ENCODE measurements around the gene ACTN4.
"Not testable (repeated sequence)": the region's sequence is repeated elsewhere in the genome, so short reads cannot be mapped to it uniquely, and the experiment has no call there.

The ACTN4 gene

DNA sequence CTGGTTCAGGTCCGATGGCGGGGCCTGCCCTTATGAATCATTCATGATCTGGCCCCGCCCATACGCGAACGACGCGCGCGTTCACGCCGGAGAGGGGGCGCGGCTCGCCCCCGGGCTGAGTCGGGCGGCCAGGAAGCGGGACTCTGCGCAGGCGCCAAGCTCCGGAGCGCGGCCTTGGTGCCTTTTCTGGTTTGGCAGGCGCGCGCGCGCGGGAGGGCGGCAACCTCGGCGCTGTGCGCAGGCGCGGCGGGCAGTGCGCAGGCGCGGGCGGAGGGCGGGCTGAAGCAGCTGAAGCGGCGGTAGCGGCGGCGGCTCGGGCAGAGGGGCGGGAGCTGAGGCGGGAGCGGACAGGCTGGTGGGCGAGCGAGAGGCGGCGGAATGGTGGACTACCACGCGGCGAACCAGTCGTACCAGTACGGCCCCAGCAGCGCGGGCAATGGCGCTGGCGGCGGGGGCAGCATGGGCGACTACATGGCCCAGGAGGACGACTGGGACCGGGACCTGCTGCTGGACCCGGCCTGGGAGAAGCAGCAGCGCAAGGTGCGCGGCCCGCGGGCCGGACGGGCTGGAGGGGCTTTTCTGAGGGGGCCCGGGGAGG, at the start of gene ACTN4:
Gene ACTN4, plus strand, starts transcription at position 282 of the 598 bp plus-strand sequence. Its CDS starts 97 bp downstream, at position 379.
- Histone ChIP-seq H3K4me1 (ENCODE audit: control insufficient read depth, low read depth, low read length) (peaks cover 24% of the 10 kb centered on the region), H3K27me3 (ENCODE audit: control insufficient read depth, insufficient read depth, low read length) (no peaks in the 10 kb centered on the region), H3K9me3 (ENCODE audit: control insufficient read depth, low read depth, low read length) (no peaks in the 10 kb centered on the region), H3K4me3 (ENCODE audit: low read length) (peak within 1 kb of the TSS; percentile 96), H3K9ac (ENCODE audit: low read length) (peak within 1 kb of the TSS; percentile 94), H3K36me3 (ENCODE audit: control insufficient read depth, low read depth, low read length) (no peaks in the 10 kb centered on the region), H3K27ac (ENCODE audit: low read length) (peak within 1 kb of the TSS; percentile 57)

DNA sequence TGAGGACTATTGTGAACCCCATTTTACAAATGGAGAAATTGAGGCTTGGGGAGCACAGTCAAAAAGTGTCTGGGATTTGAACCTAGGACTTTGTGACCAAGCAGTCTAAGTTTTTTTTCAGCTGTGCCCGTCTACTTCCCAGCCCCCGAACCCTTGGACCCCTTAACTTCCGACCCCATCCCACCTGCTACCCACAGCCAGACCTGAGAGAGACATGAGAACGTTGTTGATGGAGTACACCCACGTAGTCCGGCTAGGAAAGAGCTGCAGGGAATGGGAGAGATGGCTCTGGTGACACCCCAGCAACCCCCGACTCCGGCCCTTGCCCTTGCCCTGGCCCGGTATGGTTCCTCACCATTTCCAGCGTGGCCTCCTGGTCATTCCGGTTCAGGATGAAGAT, 47.7 kb upstream of the ACTN4 start:
- Histone ChIP-seq H3K9me3 (ENCODE audit: control insufficient read depth, low read depth, low read length) (no peaks in the 10 kb centered on the region), H3K9ac (ENCODE audit: low read length) (no peak overlapping the region), H3K36me3 (ENCODE audit: control insufficient read depth, low read depth, low read length) (no peaks in the 10 kb centered on the region), H3K4me3 (ENCODE audit: low read length) (no peak overlapping the region), H3K27me3 (ENCODE audit: control insufficient read depth, insufficient read depth, low read length) (no peaks in the 10 kb centered on the region), H3K4me1 (ENCODE audit: control insufficient read depth, low read depth, low read length) (no peaks in the 10 kb centered on the region), H3K27ac (ENCODE audit: low read length) (no peak overlapping the region)

DNA sequence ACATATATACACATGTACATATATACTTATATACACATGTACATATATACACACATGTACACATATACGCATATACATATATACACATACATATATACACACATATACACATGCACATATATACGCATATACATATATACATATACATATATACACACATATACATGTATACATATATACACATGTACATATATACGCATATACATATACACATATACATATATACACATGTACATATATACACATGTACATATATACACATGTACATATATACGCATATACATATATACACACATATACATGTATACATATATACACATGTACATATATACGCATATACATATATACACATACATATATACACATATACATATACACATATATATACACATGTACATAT, 44.6 kb upstream of the ACTN4 start:
- not testable (repeated sequence) for H3K36me3 ChIP-seq (ENCODE audit: control insufficient read depth, low read depth, low read length); H3K9ac ChIP-seq (ENCODE audit: low read length); H3K4me1 ChIP-seq (ENCODE audit: control insufficient read depth, low read depth, low read length); H3K4me3 ChIP-seq (ENCODE audit: low read length); H3K27me3 ChIP-seq (ENCODE audit: control insufficient read depth, insufficient read depth, low read length); H3K27ac ChIP-seq (ENCODE audit: low read length); H3K9me3 ChIP-seq (ENCODE audit: control insufficient read depth, low read depth, low read length)

DNA sequence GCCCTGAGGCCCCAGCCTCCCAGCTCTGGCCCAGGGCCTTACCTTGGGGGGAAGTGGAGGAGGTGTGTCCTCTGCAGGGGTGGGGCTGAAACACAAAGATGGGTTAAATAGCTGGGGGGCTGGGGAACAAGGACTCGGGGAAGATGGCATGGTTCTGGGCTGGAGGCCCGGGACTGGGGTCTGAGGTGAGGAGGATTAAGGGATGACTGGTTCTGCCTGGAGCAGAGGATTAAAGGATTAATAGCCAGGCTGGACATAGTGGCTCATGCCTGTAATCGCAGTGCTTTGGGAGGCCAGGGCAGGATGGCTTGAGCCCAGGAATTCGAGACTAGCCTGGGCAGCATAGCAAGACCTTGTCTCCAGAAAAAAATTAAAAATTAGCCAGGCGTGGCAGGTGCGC, 41.3 kb upstream of the ACTN4 start:
- Histone ChIP-seq H3K36me3 (ENCODE audit: control insufficient read depth, low read depth, low read length) (no peaks in the 10 kb centered on the region), H3K27ac (ENCODE audit: low read length) (no peak overlapping the region), H3K9me3 (ENCODE audit: control insufficient read depth, low read depth, low read length) (no peaks in the 10 kb centered on the region), H3K4me3 (ENCODE audit: low read length) (no peak overlapping the region), H3K4me1 (ENCODE audit: control insufficient read depth, low read depth, low read length) (no peaks in the 10 kb centered on the region), H3K27me3 (ENCODE audit: control insufficient read depth, insufficient read depth, low read length) (no peaks in the 10 kb centered on the region), H3K9ac (ENCODE audit: low read length) (no peak overlapping the region)

DNA sequence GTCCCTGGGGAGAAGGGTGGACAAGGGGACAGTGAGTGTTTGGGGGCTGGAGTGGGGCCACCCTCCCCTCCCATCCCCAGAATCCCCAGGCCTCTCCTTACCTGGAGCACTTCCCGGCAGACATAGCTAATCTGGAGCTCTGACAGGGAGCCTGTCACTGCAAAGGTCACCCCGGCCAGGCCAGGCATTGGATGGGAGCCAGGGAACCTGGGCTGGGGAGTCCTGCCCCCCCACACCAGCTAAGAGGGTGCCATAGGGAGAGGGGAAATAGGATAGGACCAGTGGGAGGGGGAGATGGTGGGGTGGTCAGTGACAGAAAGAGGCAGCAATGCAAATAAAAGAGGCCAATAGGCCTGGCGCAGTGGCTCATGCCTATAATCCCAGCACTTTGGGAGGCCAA, 33.2 kb upstream of the ACTN4 start:
- Histone ChIP-seq H3K4me1 (ENCODE audit: control insufficient read depth, low read depth, low read length) (peaks cover 7% of the 10 kb centered on the region), H3K27me3 (ENCODE audit: control insufficient read depth, insufficient read depth, low read length) (no peaks in the 10 kb centered on the region)

DNA sequence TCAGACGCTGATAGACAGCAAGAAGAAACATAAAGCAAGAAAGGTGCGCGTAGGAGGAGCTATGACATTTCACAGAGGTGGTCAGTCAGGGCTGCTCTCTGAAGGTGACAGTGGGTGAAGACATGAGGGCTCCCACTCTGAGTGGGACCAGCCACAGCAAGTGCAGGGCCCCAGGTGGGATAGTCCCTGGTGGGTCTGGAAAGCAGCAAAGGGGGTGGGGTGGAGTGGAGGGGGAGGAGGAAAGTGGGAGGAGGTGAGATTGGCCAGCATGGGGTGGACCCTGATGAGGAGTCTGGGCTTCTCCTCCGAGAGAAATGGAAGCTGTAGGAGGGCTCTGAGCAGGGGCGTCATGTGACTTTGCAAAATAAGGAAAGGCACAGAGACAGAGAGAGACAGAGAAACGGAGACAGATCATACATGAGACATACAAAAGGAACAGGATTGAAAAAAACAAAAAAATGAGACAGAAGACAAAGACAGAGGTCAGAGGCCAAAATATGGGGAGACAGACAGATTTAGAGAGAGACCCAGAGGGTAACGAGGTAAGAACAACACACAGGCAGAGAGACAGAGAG, 32.4 kb upstream of the ACTN4 start:
- H3K36me3 ChIP-seq (ENCODE audit: control insufficient read depth, low read depth, low read length) = peaks cover under 1% of the 10 kb centered on the region
- no peaks in the 10 kb centered on the region for H3K27me3 ChIP-seq (ENCODE audit: control insufficient read depth, insufficient read depth, low read length)
- H3K9me3 ChIP-seq (ENCODE audit: control insufficient read depth, low read depth, low read length) = no peaks in the 10 kb centered on the region
- peaks cover 7% of the 10 kb centered on the region for H3K4me1 ChIP-seq (ENCODE audit: control insufficient read depth, low read depth, low read length)
- H3K27ac ChIP-seq (ENCODE audit: low read length) = no peak overlapping the region
- H3K4me3 ChIP-seq (ENCODE audit: low read length) = no peak overlapping the region
- H3K9ac ChIP-seq (ENCODE audit: low read length) = no peak overlapping the region

More for the DNA sequence above, 33.2 kb upstream of the ACTN4 start:
- Histone ChIP-seq H3K36me3 (ENCODE audit: control insufficient read depth, low read depth, low read length) (no peaks in the 10 kb centered on the region), H3K9ac (ENCODE audit: low read length) (no peak overlapping the region), H3K9me3 (ENCODE audit: control insufficient read depth, low read depth, low read length) (no peaks in the 10 kb centered on the region), H3K27ac (ENCODE audit: low read length) (no peak overlapping the region), H3K4me3 (ENCODE audit: low read length) (no peak overlapping the region)

DNA sequence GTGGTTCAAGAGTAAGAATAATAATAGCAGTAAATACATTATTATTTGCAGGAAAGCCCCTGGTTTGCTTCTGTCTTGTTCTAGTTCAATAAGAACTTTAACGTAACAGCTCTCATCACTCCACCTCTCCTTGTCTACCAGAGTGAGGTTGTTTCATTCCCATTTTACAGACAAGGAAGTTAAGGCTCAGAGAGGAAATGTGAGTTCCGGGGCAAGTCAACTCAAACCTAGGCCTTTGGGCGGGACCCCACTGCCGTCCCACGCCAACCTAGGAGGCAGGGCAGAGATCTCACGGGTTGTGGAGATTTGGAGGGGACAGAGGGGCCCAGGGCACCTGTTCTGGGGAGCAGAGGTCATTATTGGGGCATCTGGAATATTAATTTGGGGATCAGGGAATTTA, 31.2 kb upstream of the ACTN4 start:
- no peaks in the 10 kb centered on the region for H3K9me3 ChIP-seq (ENCODE audit: control insufficient read depth, low read depth, low read length)
- H3K4me3 ChIP-seq (ENCODE audit: low read length) = no peak overlapping the region
- no peaks in the 10 kb centered on the region for H3K27me3 ChIP-seq (ENCODE audit: control insufficient read depth, insufficient read depth, low read length)
- peaks cover 12% of the 10 kb centered on the region for H3K36me3 ChIP-seq (ENCODE audit: control insufficient read depth, low read depth, low read length)
- peaks cover 7% of the 10 kb centered on the region for H3K4me1 ChIP-seq (ENCODE audit: control insufficient read depth, low read depth, low read length)
- no peak overlapping the region for H3K9ac ChIP-seq (ENCODE audit: low read length)
- H3K27ac ChIP-seq (ENCODE audit: low read length) = no peak overlapping the region

DNA sequence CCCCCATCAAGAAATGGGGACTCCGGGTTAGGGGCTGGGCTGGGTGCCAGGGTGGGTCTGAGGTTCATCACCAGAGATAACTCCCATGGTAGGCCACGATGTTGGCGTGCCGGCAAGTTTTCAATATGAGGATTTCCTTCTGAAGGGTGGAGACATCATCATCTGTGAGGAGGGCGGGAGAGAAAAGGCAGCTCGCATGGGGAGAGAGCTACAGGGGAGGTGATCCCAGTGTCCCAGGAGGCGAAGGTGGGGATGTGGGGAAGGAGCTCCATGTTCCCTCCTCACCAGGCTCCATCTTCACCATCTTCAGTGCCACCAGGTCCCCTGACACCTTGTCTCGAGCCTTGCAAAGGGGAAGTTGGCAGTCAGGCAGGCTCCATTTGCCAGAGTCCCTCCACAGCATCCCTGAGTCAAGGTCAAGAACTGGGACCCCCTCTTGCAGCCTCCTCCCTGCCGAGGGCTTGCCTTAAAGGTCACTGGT, 30.1 kb upstream of the ACTN4 start:
- H3K36me3 ChIP-seq (ENCODE audit: control insufficient read depth, low read depth, low read length) = peaks cover 23% of the 10 kb centered on the region
- H3K9ac ChIP-seq (ENCODE audit: low read length) = no peak overlapping the region
- H3K4me3 ChIP-seq (ENCODE audit: low read length) = no peak overlapping the region
- H3K27ac ChIP-seq (ENCODE audit: low read length) = no peak overlapping the region
- H3K27me3 ChIP-seq (ENCODE audit: control insufficient read depth, insufficient read depth, low read length) = no peaks in the 10 kb centered on the region
- peaks cover 7% of the 10 kb centered on the region for H3K4me1 ChIP-seq (ENCODE audit: control insufficient read depth, low read depth, low read length)
- no peaks in the 10 kb centered on the region for H3K9me3 ChIP-seq (ENCODE audit: control insufficient read depth, low read depth, low read length)

DNA sequence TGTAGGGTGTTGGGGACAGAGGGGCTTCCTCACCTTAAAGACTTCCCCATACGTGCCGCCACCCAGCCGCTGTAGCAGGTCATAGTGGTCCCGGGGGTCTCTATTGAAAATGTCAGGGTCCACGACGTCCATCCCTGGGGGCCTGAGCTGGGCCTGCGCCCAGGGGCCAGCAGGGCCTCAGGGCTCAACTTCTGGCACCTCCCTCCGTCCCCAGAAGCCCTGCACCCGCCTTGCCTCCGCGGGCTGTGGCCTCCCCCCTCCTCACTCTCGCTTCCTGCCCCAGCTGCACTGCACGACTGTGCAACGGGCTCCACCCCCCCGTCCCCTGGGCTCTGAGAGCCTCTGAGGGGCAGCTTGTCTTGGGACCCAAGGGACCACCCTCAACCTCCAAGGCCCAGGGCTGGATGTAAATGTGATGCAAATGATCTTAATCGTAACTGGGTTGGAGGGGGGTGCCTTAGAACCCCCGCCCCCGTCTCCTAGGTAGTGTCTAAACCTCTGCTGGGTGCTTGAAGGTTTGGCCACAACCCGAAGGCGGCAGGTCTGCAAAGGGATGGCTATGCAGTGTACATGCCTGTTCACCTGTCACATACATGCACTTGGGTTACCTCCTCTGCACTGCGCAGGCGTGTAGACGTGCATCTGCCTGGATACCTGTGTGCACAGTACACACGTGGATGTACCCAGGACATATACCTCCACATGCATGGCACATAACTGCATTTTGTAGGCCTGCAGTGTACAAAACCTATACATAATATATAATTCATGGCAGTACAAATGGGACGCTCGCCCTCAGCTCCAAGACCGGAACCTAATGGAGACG, 29.5 kb upstream of the ACTN4 start, which contains the start of gene MAP4K1:
Gene MAP4K1, minus strand, starts transcription at position 190 of the 826 bp plus-strand sequence. Its CDS starts 58 bp downstream, at position 132.
- Histone ChIP-seq H3K4me3 (ENCODE audit: low read length) (peak within 1 kb of the TSS; percentile 94), H3K9ac (ENCODE audit: low read length) (peak within 1 kb of the TSS; percentile 75), H3K27me3 (ENCODE audit: control insufficient read depth, insufficient read depth, low read length) (no peaks in the 10 kb centered on the region)

DNA sequence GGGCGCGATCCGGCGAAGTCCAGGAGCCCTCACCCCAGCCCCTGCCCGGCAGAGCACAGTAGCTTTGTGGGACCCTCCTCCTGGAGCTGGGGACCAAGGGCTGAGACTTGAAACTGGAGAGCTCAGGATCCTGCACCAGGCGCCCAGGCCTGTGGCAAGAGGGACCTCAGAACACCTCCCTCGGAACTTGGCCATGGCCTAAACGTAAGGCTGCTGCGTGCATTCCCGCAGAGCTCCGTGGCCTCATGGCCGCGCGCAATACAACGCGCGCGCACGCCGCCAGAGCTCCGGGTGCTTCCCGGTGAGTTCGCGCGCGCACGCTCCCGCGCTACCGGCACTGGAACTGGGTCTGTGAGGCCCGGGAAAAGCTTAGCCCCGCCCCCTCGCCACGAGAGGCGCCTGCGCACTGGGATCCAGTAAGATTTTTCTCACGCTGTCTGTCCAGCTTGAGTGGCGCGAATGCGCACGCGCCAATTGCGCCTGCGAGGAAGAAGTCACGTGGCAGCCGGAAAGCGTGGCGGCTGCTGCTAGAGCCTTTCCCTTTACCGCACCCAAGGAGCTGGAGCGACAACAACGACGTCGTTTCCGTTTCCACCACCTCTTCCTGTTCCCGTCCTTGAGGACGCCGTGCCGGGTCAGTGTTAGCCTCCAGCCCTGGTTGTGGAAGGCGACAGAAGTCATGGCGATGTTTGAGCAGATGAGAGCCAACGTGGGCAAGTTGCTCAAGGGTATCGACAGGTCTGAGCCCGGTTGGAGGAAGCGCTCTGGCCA, 28.7 kb upstream of the ACTN4 start, which contains the start of gene EIF3K:
Gene EIF3K, plus strand, starts transcription at position 599 of the 771 bp plus-strand sequence. Its CDS starts 81 bp downstream, at position 680.
- Histone ChIP-seq H3K27ac (ENCODE audit: low read length) (peak within 1 kb of the TSS; percentile 88), H3K9me3 (ENCODE audit: control insufficient read depth, low read depth, low read length) (no peaks in the 10 kb centered on the region), H3K4me1 (ENCODE audit: control insufficient read depth, low read depth, low read length) (peaks cover 7% of the 10 kb centered on the region), H3K27me3 (ENCODE audit: control insufficient read depth, insufficient read depth, low read length) (no peaks in the 10 kb centered on the region), H3K36me3 (ENCODE audit: control insufficient read depth, low read depth, low read length) (peaks cover 31% of the 10 kb centered on the region), H3K4me3 (ENCODE audit: low read length) (peak within 1 kb of the TSS; percentile 94), H3K9ac (ENCODE audit: low read length) (peak within 1 kb of the TSS; percentile 75)

More for the DNA sequence above, 29.5 kb upstream of the ACTN4 start, which contains the start of gene MAP4K1:
- Histone ChIP-seq H3K4me1 (ENCODE audit: control insufficient read depth, low read depth, low read length) (peaks cover 7% of the 10 kb centered on the region), H3K27ac (ENCODE audit: low read length) (peak within 1 kb of the TSS; percentile 88), H3K36me3 (ENCODE audit: control insufficient read depth, low read depth, low read length) (peaks cover 28% of the 10 kb centered on the region), H3K9me3 (ENCODE audit: control insufficient read depth, low read depth, low read length) (no peaks in the 10 kb centered on the region)

All from iPS-18a (cell line).